DOHH2 (cell line): ENCODE results near the gene ATP6V1G1.

ENCODE experiments used
- H3F3A ChIP-seq: fragments of 200-600 bp; sonication (generic), shearing (Covaris generic); 2 replicates; pipeline ENCODE4 v1.6.0; 2016; ENCODE audit warnings: antibody characterized with exemption, mild to moderate bottlenecking; ENCODE audit not compliant: control insufficient read depth, insufficient read depth
- H3K27ac ChIP-seq: fragments of 200-600 bp; sonication (generic); 2 replicates; pipeline ENCODE4 v1.5.1; 2014; ENCODE audit warnings: low read depth, mild to moderate bottlenecking, low read length, moderate library complexity
- H3K27me3 ChIP-seq: fragments of 200-600 bp; sonication (generic); 2 replicates; pipeline ENCODE4 v1.6.1; 2014; ENCODE audit warnings: mild to moderate bottlenecking, low read length, mixed read lengths; ENCODE audit not compliant: control insufficient read depth
- H3K36me3 ChIP-seq: fragments of 200-600 bp; sonication (generic); 2 replicates; pipeline ENCODE4 v1.6.1; 2014; ENCODE audit warnings: mild to moderate bottlenecking, low read length, moderate library complexity, mixed read lengths; ENCODE audit not compliant: control insufficient read depth
- H3K4me1 ChIP-seq: fragments of 200-600 bp; sonication (generic); 2 replicates; pipeline ENCODE4 v1.6.1; 2014; ENCODE audit warnings: mild to moderate bottlenecking, low read length, mixed read lengths; ENCODE audit not compliant: control insufficient read depth
- H3K4me2 ChIP-seq: fragments of 200-600 bp; sonication (generic); 2 replicates; pipeline ENCODE4 v1.6.0; 2014; ENCODE audit warnings: mild to moderate bottlenecking, low read length, moderate library complexity
- H3K4me3 ChIP-seq: fragments of 200-600 bp; sonication (generic); 2 replicates; pipeline ENCODE4 v1.5.1; 2014; ENCODE audit warnings: mild to moderate bottlenecking, low read length, mixed read lengths
- H3K79me2 ChIP-seq: fragments of 200-600 bp; sonication (generic); 2 replicates; pipeline ENCODE4 v1.6.1; 2014; ENCODE audit warnings: mild to moderate bottlenecking, low read length, mixed read lengths; ENCODE audit not compliant: control insufficient read depth
- H3K9me2 ChIP-seq: fragments of 200-600 bp; sonication (generic); replicated peaks from 2 replicates; pipeline ENCODE4 v1.6.1; 2014; ENCODE audit warnings: mild to moderate bottlenecking, low read length, mixed read lengths; ENCODE audit not compliant: control insufficient read depth
- H3K9me3 ChIP-seq: fragments of 200-600 bp; sonication (generic); 2 replicates; pipeline ENCODE4 v1.6.1; 2014; ENCODE audit warnings: antibody characterized with exemption, low read length, mixed read lengths; ENCODE audit not compliant: control insufficient read depth, insufficient read depth
- H4K20me1 ChIP-seq: fragments of 200-600 bp; sonication (generic); 2 replicates; pipeline ENCODE4 v1.6.0; 2014; ENCODE audit warnings: low read depth, mild to moderate bottlenecking, antibody characterized with exemption, low read length, moderate library complexity; ENCODE audit not compliant: control insufficient read depth, insufficient read depth
- CTCF ChIP-seq: fragments of 200-600 bp; sonication (generic); IDR thresholded peaks from one replicate; pipeline ENCODE4 v1.5.1; 2014; ENCODE audit warnings: antibody characterized with exemption, mild to moderate bottlenecking, low read depth, low read length; ENCODE audit not compliant: poor library complexity, severe bottlenecking
- EZH2phosphoT487 ChIP-seq: fragments of 200-600 bp; sonication (generic); IDR thresholded peaks from 2 replicates; pipeline ENCODE4 v1.6.1; 2017; ENCODE audit warnings: borderline replicate concordance, mild to moderate bottlenecking, antibody characterized with exemption, low read length, moderate library complexity, mixed read lengths

Gene ATP6V1G1

GRCh38 chr9:114560956-114561355, 26.6 kb upstream of the ATP6V1G1 start:
- H3K9me2 ChIP-seq, result no peaks in the 10 kb centered on the region
- peaks cover 56% of the 10 kb centered on the region for H3K27me3 ChIP-seq
- H3F3A ChIP-seq, result peaks cover 7% of the 10 kb centered on the region; the same call in 1 of the 2 replicates
- no peak overlapping the region for H3K4me2 ChIP-seq
- no peak overlapping the region for H3K27ac ChIP-seq
- H3K36me3 ChIP-seq, result no peaks in the 10 kb centered on the region
- H3K79me2 ChIP-seq, result no peaks in the 10 kb centered on the region
- no peak overlapping the region for H3K4me3 ChIP-seq
- TF ChIP-seq EZH2phosphoT487 (no peak), CTCF (no peak)
- H3K9me3 ChIP-seq, result no peaks in the 10 kb centered on the region
- H4K20me1 ChIP-seq, result no peaks in the 10 kb centered on the region
- peaks cover 14% of the 10 kb centered on the region for H3K4me1 ChIP-seq

GRCh38 chr9:114561771-114562170, 25.8 kb upstream of the ATP6V1G1 start:
- Histone ChIP-seq H3K9me2 (no peaks in the 10 kb centered on the region), H3K27me3 (peaks cover 53% of the 10 kb centered on the region), H3K36me3 (no peaks in the 10 kb centered on the region), H3K9me3 (no peaks in the 10 kb centered on the region), H3K4me2 (no peak overlapping the region), H3K4me3 (no peak overlapping the region), H3K4me1 (peaks cover 21% of the 10 kb centered on the region), H3F3A (peaks cover 9% of the 10 kb centered on the region; the same call in 1 of the 2 replicates), H4K20me1 (no peaks in the 10 kb centered on the region), H3K27ac (no peak overlapping the region), H3K79me2 (no peaks in the 10 kb centered on the region)
- TF ChIP-seq EZH2phosphoT487 (no peak), CTCF (no peak)

GRCh38 chr9:114565204-114565603, 22.4 kb upstream of the ATP6V1G1 start:
- H3K27me3 ChIP-seq, result peaks cover 46% of the 10 kb centered on the region
- H3K4me3 ChIP-seq, result no peak overlapping the region
- peaks cover 22% of the 10 kb centered on the region for H3K4me1 ChIP-seq
- no peaks in the 10 kb centered on the region for H4K20me1 ChIP-seq
- TF ChIP-seq EZH2phosphoT487, result no peak
- no peak for TF ChIP-seq CTCF
- no peaks in the 10 kb centered on the region for H3K79me2 ChIP-seq
- no peak overlapping the region for H3K27ac ChIP-seq
- no peaks in the 10 kb centered on the region for H3K9me2 ChIP-seq
- no peaks in the 10 kb centered on the region for H3K36me3 ChIP-seq
- no peak overlapping the region for H3K4me2 ChIP-seq
- H3F3A ChIP-seq, result peaks cover 17% of the 10 kb centered on the region
- no peaks in the 10 kb centered on the region for H3K9me3 ChIP-seq
